AG09319 (cell line): Measurements from ENCODE around the gene AATF.

Source experiments
- DNase-seq: peaks from one replicate; pipeline ENCODE4 v3.0.0-alpha.2; 2010; ENCODE audit warnings: low read depth; ENCODE audit errors: extremely low read depth
- TF ChIP-seq, protein P1 (sequence below): IDR thresholded peaks from 2 replicates; pipeline ENCODE4 v1.5.1; 2011; ENCODE audit warnings: low read depth, mild to moderate bottlenecking, inconsistent platforms, low read length, moderate library complexity

The AATF gene

DNA sequence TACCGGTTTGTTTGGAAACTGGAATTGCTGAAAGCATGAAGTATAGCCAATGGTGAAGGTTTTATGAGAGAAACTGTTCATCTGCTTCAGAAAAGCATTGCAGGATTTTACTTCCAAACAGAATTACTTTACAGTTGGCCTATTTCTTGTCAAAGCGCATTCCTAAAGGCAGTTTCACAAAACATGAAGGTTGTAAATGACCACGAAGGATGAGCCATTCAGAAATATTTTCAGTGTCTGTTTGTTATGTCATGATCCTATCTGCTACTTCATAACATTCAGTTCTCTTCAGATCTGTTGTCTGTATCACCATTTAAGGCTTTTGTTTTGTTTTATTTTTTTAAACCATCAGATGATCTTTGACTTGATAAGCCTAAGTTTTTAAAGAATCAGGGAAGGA, 45.7 kb downstream of the AATF start:
- no peak for DNase-seq
- TF ChIP-seq, protein P1, sequence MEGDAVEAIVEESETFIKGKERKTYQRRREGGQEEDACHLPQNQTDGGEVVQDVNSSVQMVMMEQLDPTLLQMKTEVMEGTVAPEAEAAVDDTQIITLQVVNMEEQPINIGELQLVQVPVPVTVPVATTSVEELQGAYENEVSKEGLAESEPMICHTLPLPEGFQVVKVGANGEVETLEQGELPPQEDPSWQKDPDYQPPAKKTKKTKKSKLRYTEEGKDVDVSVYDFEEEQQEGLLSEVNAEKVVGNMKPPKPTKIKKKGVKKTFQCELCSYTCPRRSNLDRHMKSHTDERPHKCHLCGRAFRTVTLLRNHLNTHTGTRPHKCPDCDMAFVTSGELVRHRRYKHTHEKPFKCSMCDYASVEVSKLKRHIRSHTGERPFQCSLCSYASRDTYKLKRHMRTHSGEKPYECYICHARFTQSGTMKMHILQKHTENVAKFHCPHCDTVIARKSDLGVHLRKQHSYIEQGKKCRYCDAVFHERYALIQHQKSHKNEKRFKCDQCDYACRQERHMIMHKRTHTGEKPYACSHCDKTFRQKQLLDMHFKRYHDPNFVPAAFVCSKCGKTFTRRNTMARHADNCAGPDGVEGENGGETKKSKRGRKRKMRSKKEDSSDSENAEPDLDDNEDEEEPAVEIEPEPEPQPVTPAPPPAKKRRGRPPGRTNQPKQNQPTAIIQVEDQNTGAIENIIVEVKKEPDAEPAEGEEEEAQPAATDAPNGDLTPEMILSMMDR: no peak

DNA sequence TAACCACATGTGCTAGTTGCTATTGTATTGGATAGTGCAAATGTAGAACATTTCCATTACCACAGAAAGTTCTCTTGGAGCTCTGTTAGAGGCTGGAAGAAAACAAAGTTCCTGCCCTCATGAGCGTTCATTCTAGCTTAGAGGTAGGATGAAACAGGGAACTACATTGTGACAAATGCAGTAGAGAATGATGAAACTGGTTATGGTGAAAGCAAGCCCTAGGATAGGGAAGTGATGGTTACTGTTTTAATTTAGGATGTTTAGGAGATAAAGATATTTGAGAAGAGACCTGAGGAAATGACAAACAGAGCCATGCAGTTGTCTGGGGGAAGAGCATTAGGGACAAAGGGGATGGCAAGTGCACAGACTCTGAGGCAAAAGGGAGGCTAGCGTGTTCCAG, 50.7 kb downstream of the AATF start:
- no peak for DNase-seq
- TF ChIP-seq, protein P1: no peak

DNA sequence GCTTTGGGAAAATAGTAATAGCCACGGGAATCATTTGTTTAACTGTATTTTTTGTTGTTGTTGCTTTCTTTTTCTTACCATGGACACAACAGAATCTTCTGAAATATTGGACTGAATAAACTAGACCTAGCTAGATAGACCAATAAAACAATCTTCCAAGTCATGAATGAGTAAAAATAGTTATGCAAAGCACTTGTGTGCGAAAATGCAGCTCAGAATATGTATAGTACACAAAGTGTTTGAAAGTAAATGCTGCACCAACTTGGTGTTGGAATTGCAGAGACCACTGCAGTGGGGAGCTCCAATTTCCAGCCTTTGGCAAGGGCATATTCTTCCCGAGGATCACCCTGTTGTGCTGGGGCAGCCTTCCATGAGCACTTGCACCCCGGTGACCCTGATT, 68.0 kb downstream of the AATF start:
- TF ChIP-seq, protein P1: no peak
- no peak for DNase-seq

DNA sequence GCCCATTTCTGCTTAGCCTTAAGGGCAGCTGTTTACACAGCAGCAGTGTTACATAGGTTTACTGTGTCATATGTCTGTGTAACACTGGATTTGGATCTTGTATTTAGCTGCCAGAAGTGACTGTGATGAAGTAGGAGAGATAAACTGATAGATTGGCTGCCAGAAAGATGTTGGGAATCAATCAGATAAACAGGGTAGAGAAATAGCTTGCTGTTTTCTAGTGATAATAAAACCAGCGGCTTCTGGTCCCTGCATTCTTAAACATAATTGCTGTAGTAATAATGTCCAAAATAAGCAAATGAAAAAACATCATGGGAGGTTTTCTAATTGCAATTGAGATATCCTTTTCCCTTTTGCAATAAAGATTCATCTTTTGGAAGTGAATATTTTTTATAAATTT, 68.7 kb downstream of the AATF start:
- DNase-seq: no peak
- TF ChIP-seq, protein P1: no peak

DNA sequence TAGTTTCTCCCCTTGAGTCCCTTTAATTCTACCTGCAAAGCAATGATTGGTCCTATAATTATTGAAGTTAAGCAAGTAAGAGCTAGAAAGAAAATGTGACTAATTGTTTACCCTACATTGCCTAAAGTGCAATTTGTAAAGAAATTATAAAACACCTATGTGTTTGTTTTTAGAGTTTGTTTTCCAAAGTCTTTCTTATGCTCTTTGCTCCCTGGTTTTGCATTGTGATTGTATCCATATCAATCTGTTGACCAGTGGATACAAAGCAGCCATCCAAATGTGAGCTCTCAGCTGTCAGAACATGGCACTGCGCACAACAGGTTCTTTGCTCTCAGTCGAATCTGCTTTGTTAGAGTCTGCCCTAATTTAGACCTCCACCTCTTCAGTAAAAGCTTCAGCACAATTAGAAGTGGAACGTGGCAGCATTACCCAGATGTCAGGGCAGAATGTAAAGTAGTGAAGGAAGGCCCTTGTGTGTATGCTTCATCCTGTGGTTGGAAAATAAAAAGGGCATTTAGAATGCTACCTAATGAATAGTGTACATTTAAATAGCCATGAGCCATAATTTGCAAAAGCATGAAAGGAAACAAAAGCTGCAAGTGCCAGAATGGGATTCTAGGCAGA, 70.5 kb downstream of the AATF start:
- TF ChIP-seq, protein P1: no peak
- no peak for DNase-seq

DNA sequence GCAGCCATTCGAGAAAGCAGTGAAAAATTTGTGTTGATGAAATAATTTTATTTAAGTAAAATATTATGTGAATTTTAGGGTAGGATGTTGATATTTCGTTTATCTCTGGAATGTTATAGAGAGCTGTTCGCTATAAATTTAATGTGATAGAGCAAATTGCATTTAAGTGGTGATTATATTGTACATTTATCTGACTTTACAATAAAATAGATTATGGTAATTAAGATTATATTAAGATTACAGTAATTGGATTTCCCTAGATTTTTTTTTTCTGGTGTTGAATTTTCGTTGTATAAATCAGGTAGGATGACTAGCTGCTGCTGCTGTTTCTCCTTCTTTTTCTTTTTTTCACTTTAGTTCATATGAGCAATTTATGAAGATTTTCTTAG, 71.0 kb downstream of the AATF start:
- DNase-seq: no peak
- TF ChIP-seq, protein P1: no peak

DNA sequence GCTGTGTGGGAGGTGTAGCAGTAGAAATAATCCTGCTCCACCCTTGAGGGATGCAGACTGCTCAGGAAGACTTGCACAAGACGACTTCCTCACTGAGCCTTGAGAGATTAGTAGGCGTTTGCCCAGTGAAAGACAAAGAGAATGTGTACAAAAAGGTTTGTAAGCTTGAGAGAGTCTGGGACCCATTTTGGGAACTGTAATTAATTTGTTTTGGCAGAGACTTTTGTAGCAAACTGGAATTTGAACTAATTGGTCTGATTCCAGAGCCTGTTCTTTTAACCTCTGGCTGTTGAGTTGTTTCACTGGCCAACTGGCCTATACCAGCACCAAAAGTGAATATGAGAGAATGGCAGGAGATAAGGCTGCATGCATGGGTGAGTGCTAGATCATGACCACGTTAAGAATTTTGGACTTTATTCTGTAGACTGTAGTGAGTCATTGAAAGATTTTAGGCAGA, 75.5 kb downstream of the AATF start:
- TF ChIP-seq, protein P1: no peak
- DNase-seq: no peak
